CD14-positive monocyte (primary cell): ENCODE measurements around the gene TRIM29. TPM values are rescaled to one million over a fixed set of nuclear protein-coding genes. Genes with fewer than 3 reads are reported as not detected.

Experiments used
- DNase-seq, 3 donors: peaks; one replicate each; pipeline ENCODE4 v3.0.0-alpha.2; 2011 to 2022
- H2AFZ ChIP-seq: 2 replicates; pipeline ENCODE4 v1.6.0; 2012; ENCODE audit warnings: mild to moderate bottlenecking, low read depth, low read length, inconsistent platforms; ENCODE audit not compliant: insufficient read depth, poor library complexity, severe bottlenecking
- H3K27ac ChIP-seq, 2 donors: 1 replicate in 1 of 2; 2 replicates in 1 of 2; pipeline ENCODE4 v1.5.1; 2012 to 2013; ENCODE audit warnings: low read length in 2 of 2, control low read depth in 1 of 2, inconsistent platforms in 1 of 2, low read depth in 1 of 2, mild to moderate bottlenecking in 1 of 2
- H3K27me3 ChIP-seq, 2 donors: one replicate each; pipeline versions ENCODE4 v1.6.0 to v1.6.1; 2011 to 2013; ENCODE audit warnings: low read length in 2 of 2; ENCODE audit not compliant: control insufficient read depth in 2 of 2, insufficient read depth in 2 of 2
- H3K36me3 ChIP-seq, 2 donors: replicated peaks in 1 of 2; 1 replicate in 1 of 2; 2 replicates in 1 of 2; pipeline versions ENCODE4 v1.5.1 to v1.6.1; 2012 to 2013; ENCODE audit warnings: low read length in 2 of 2, control low read depth in 1 of 2, inconsistent platforms in 1 of 2, mild to moderate bottlenecking in 1 of 2; ENCODE audit not compliant: insufficient read depth in 2 of 2, control insufficient read depth in 1 of 2
- H3K4me1 ChIP-seq, 2 donors: 1 replicate in 1 of 2; 2 replicates in 1 of 2; pipeline versions ENCODE4 v1.5.1 to v1.6.1; 2012 to 2013; ENCODE audit warnings: low read length in 2 of 2, control low read depth in 1 of 2, inconsistent platforms in 1 of 2, mild to moderate bottlenecking in 1 of 2, moderate library complexity in 1 of 2; ENCODE audit not compliant: insufficient read depth in 2 of 2, control insufficient read depth in 1 of 2
- H3K4me2 ChIP-seq: replicated peaks from 2 replicates; pipeline ENCODE3; 2012; ENCODE audit warnings: low read length, moderate library complexity, mild to moderate bottlenecking; ENCODE audit not compliant: poor library complexity, severe bottlenecking; ENCODE audit errors: extremely low read depth
- H3K4me3 ChIP-seq, 3 experiments: fragments of 200-600 bp in 1 of 3; sonication (generic) in 1 of 3; replicated peaks in 1 of 3; 1 replicate in 2 of 3; 2 replicates in 1 of 3; pipeline ENCODE4 v1.5.1; 2011 to 2013; ENCODE audit warnings: low read length in 3 of 3, mild to moderate bottlenecking in 3 of 3, control low read depth in 2 of 3, low read depth in 2 of 3, inconsistent platforms in 1 of 3, moderate library complexity in 1 of 3
- H3K79me2 ChIP-seq: 2 replicates; pipeline ENCODE4 v1.6.0; 2012; ENCODE audit warnings: mild to moderate bottlenecking, control low read depth, inconsistent platforms, low read length, moderate library complexity; ENCODE audit not compliant: insufficient read depth
- H3K9ac ChIP-seq: 2 replicates; pipeline ENCODE4 v1.6.0; 2017; ENCODE audit warnings: low read length, mild to moderate bottlenecking; ENCODE audit not compliant: insufficient read depth, poor library complexity, severe bottlenecking
- H3K9me3 ChIP-seq, 2 donors: replicated peaks in 1 of 2; 1 replicate in 1 of 2; 2 replicates in 1 of 2; pipeline versions ENCODE4 v1.5.1 to v1.6.1; 2012 to 2013; ENCODE audit warnings: low read length in 2 of 2, control low read depth in 1 of 2; ENCODE audit not compliant: control insufficient read depth in 1 of 2, insufficient read depth in 1 of 2
- H4K20me1 ChIP-seq: 2 replicates; pipeline ENCODE4 v1.6.0; 2012; ENCODE audit warnings: mild to moderate bottlenecking, low read length, control low read depth, moderate library complexity; ENCODE audit not compliant: insufficient read depth
- H3K27ac Mint-ChIP-seq, 7 donors: one replicate each; pipeline ENCODE4 v1.8.0; 2020; ENCODE audit warnings: mild to moderate bottlenecking in 7 of 7, mixed read lengths in 7 of 7, moderate library complexity in 6 of 7, inconsistent platforms in 2 of 7
- H3K27me3 Mint-ChIP-seq, 3 donors: one replicate each; pipeline ENCODE4 v1.8.0; 2021 to 2022; ENCODE audit warnings: low read depth in 3 of 3, mild to moderate bottlenecking in 3 of 3, mixed read lengths in 3 of 3, moderate library complexity in 3 of 3, inconsistent platforms in 1 of 3
- H3K36me3 Mint-ChIP-seq, 2 donors: one replicate each; pipeline ENCODE4 v1.8.0; 2020; ENCODE audit warnings: mixed read lengths in 2 of 2, inconsistent platforms in 1 of 2, mild to moderate bottlenecking in 1 of 2
- H3K4me1 Mint-ChIP-seq: one replicate; pipeline ENCODE4 v1.8.0; 2020; ENCODE audit warnings: mild to moderate bottlenecking, mixed read lengths
- H3K4me3 Mint-ChIP-seq, 2 donors: one replicate each; pipeline ENCODE4 v1.8.0; 2020; ENCODE audit warnings: mild to moderate bottlenecking in 2 of 2, mixed read lengths in 2 of 2, moderate library complexity in 1 of 2
- H3K9me3 Mint-ChIP-seq, 7 donors: one replicate each; pipeline ENCODE4 v1.8.0; 2020 to 2022; ENCODE audit warnings: mixed read lengths in 7 of 7, mild to moderate bottlenecking in 6 of 7, moderate library complexity in 6 of 7, inconsistent platforms in 2 of 7
- WGBS: methylation state at CpG from one replicate; pipeline ENCODE4 v1.1.5; 2013; ENCODE audit warnings: missing lambda C conversion rate; ENCODE audit not compliant: insufficient coverage; 5-methylcytosine and 5-hydroxymethylcytosine counted together
- intact Hi-C, 2 donors: fragments of 100-400 bp; cut with micrococcal nuclease; formaldehyde crosslinking; loops; one replicate each; pipeline versions ENCODE4 v1.15.0 to v1.15.1; 2023
- polyA plus RNA-seq, 3 donors: library from polyadenylated mRNA; depleted of rRNA in 1 of 3; unstranded in 2 of 3; stranded (reverse) in 1 of 3; fragments of 300-500 nt in 2 of 3; fragments of >200 nt in 1 of 3; fragmentation: Illumina TruSeq in 2 of 3; gene quantifications; 1 replicate in 2 of 3; 2 replicates in 1 of 3; pipeline ENCODE4 v1.2.3, GENCODE V29; 2012 to 2021
- TF ChIP-seq, protein P1 (sequence below): fragments of 200-600 bp; IDR thresholded peaks from one replicate; pipeline ENCODE4 v1.8.0; 2022; ENCODE audit warnings: antibody characterized with exemption, mild to moderate bottlenecking

Gene TRIM29
- polyA plus RNA-seq, 3 donors, result not detected

DNA sequence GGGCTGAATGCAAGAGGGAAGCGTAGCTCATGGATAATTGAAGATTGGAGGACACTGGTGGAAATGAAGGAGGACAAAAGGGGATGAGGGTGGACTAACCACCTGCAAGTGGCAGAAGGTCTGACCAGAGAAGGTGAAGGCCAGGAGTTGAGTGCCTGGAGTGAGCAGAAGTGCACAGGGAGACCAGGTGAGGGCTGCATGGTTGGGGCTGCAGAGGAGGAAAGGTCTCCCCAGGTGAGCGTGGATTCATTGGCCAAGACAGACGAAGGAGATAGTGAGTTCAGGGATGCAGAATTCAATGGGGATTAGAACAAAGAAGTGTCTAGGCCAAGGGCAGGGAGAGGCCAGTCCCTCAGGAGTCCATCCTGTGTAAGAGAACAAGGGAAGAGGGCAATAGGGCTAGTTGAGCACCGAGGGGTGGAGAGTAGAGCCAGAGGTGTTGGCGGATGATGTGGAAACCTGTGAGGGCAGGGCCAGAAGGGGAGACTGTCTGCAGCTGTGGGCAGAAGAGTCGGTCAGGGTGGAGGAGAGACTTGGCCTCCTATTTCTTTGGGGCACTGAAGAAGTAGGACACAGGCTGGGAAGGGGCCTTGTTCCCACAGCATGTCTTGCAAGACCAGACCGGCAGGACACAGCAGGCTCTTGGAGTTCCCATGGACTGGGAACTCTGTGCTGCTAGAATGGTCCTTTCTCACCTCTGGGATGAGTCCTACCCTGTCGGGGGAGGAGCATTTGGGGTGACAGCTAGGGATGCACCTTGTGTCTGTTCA is 6.7 kb downstream of the TRIM29 start:
- 95% methylated on average over 8 of the region's 8 CpGs for WGBS
- Histone ChIP-seq H3K9ac (no peak overlapping the region), H3K27ac (no peak overlapping the region), H3K27me3 (no peaks in the 10 kb centered on the region), H3K9me3 (no peaks in the 10 kb centered on the region), H3K4me3 (no peak overlapping the region), H2AFZ (no peak overlapping the region), H3K4me1 (no peaks in the 10 kb centered on the region), H4K20me1 (no peaks in the 10 kb centered on the region), H3K36me3 (no peaks in the 10 kb centered on the region), H3K79me2 (no peaks in the 10 kb centered on the region), H3K4me2 (no peak overlapping the region)
- no peaks in the 10 kb centered on the region for H3K36me3 Mint-ChIP-seq
- H3K4me3 Mint-ChIP-seq, result no peak overlapping the region
- H3K27me3 Mint-ChIP-seq, result peaks cover 1 to 11% (median 6%) of the 10 kb centered on the region in 3 donors
- no peaks in the 10 kb centered on the region for H3K4me1 Mint-ChIP-seq
- no peaks in the 10 kb centered on the region for H3K9me3 Mint-ChIP-seq
- TF ChIP-seq, protein P1, sequence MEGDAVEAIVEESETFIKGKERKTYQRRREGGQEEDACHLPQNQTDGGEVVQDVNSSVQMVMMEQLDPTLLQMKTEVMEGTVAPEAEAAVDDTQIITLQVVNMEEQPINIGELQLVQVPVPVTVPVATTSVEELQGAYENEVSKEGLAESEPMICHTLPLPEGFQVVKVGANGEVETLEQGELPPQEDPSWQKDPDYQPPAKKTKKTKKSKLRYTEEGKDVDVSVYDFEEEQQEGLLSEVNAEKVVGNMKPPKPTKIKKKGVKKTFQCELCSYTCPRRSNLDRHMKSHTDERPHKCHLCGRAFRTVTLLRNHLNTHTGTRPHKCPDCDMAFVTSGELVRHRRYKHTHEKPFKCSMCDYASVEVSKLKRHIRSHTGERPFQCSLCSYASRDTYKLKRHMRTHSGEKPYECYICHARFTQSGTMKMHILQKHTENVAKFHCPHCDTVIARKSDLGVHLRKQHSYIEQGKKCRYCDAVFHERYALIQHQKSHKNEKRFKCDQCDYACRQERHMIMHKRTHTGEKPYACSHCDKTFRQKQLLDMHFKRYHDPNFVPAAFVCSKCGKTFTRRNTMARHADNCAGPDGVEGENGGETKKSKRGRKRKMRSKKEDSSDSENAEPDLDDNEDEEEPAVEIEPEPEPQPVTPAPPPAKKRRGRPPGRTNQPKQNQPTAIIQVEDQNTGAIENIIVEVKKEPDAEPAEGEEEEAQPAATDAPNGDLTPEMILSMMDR, result no peak
- no peak for DNase-seq
- H3K27ac Mint-ChIP-seq, result no peak overlapping the region
- intact Hi-C loops, result no loop called here

DNA sequence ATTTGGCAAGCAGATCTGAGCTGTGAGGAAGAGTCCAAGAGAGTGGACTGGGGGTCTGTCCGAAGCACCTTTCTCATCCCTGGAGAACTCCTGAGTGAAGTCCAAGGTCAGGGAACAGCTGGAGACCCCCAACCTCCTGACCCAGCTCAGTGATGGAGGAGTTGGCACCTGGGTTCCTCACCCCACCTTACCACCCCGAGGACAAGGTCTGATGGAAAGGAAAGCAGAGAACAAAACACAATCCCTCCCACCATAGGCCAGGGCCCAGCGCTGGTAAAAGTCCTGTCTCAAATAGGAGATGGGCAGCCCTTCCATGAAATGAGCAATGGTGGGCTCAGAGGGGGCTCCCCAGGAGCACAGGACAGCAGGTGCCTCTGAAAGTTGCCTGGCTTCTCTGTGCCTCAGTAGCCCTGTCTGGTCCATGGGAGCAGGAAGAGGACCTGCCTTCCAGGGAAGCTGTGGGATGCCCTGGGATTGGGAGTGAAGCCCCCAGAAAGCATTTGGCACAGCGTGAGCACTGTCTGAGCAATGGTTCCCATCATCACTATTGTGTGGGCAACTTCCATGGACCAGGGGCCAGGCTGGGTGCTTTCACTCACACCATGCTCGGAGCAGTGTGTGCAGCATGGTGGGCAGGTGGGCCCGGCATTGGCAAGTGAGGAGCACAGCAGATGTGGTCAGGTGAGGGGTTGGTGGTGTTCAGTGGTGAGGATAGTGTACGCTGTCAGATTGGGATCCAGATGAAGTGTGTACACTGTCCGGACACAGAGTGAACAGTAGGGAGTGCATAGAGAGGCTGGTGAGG is 7.5 kb downstream of the TRIM29 start:
- no peak for DNase-seq
- TF ChIP-seq, protein P1, result no peak
- Histone ChIP-seq H3K79me2 (no peaks in the 10 kb centered on the region), H4K20me1 (no peaks in the 10 kb centered on the region), H3K4me3 (no peak overlapping the region), H3K9ac (no peak overlapping the region), H3K27me3 (no peaks in the 10 kb centered on the region), H3K36me3 (no peaks in the 10 kb centered on the region), H3K27ac (no peak overlapping the region), H3K4me1 (no peaks in the 10 kb centered on the region), H3K4me2 (no peak overlapping the region), H2AFZ (no peak overlapping the region), H3K9me3 (no peaks in the 10 kb centered on the region)
- Mint-ChIP-seq H3K4me3 (no peak overlapping the region), H3K36me3 (no peaks in the 10 kb centered on the region), H3K9me3 (no peaks in the 10 kb centered on the region), H3K27ac (no peak overlapping the region), H3K4me1 (no peaks in the 10 kb centered on the region), H3K27me3 (peaks cover 1 to 11% (median 6%) of the 10 kb centered on the region in 3 donors)
- 94% methylated on average over 5 of the region's 8 CpGs for WGBS
- intact Hi-C loops, result no loop called here
